HepG2 (cell line): ENCODE data around the gene COL27A1.

Source experiments
- FOXA3 ChIP-seq: IDR thresholded peaks from 2 replicates; pipeline ENCODE4 v1.6.1; 2016; ENCODE audit warnings: missing genetic modification reagents, missing compliant biosample characterization
- FOXJ3 ChIP-seq: sonication (generic); formaldehyde crosslinking; IDR thresholded peaks from 2 replicates; pipeline ENCODE4 v1.4.0; 2020; ENCODE audit warnings: missing genetic modification reagents, mild to moderate bottlenecking, borderline replicate concordance
- GATAD1 ChIP-seq: IDR thresholded peaks from 2 replicates; pipeline ENCODE4 v1.6.1; 2016; ENCODE audit warnings: missing genetic modification reagents, missing compliant biosample characterization
- KLF6 ChIP-seq: IDR thresholded peaks from 2 replicates; pipeline ENCODE4 v1.8.0; 2016; ENCODE audit warnings: missing biosample characterization, missing genetic modification reagents
- NFYB ChIP-seq: sonication (generic); formaldehyde crosslinking; IDR thresholded peaks from 2 replicates; pipeline ENCODE4 v1.4.0; 2020; ENCODE audit warnings: missing genetic modification reagents
- POLR2A ChIP-seq, 2 experiments: IDR thresholded peaks; 2 replicates each; pipeline ENCODE4 v1.6.1; 2011; ENCODE audit warnings: low read depth in 2 of 2, low read length in 2 of 2, mild to moderate bottlenecking in 1 of 2, moderate library complexity in 1 of 2; ENCODE audit not compliant: insufficient read depth in 1 of 2
- STAT5B ChIP-seq: sonication (generic); formaldehyde crosslinking; IDR thresholded peaks from 2 replicates; pipeline ENCODE4 v1.4.0; 2020; ENCODE audit warnings: missing genetic modification reagents
- TARDBP ChIP-seq: sonication (generic); formaldehyde crosslinking; IDR thresholded peaks from 2 replicates; pipeline ENCODE4 v1.8.0; 2022; ENCODE audit warnings: mild to moderate bottlenecking, missing genetic modification reagents
- TEAD2 ChIP-seq: sonication (generic); formaldehyde crosslinking; IDR thresholded peaks from 2 replicates; pipeline ENCODE4 v1.9.0; 2021; ENCODE audit warnings: missing genetic modification reagents
- ZBTB8A ChIP-seq: sonication (generic); formaldehyde crosslinking; IDR thresholded peaks from 2 replicates; pipeline ENCODE4 v1.4.0; 2020; ENCODE audit warnings: mild to moderate bottlenecking, low read depth, missing genetic modification reagents, borderline replicate concordance
- ZFP36 ChIP-seq: fragments of 150-350 bp; IDR thresholded peaks from 2 replicates; pipeline ENCODE4 v1.6.1; 2018; ENCODE audit warnings: borderline replicate concordance, low read length, low read depth; ENCODE audit not compliant: partially characterized antibody
- ZNF737 ChIP-seq: sonication (generic); formaldehyde crosslinking; IDR thresholded peaks from 2 replicates; pipeline ENCODE4 v1.5.0; 2020; ENCODE audit warnings: missing genetic modification reagents, mild to moderate bottlenecking, borderline replicate concordance
- ZNF75D ChIP-seq: sonication (generic); formaldehyde crosslinking; IDR thresholded peaks from 2 replicates; pipeline ENCODE4 v1.8.1; 2023; ENCODE audit warnings: missing genetic modification reagents, mild to moderate bottlenecking, borderline replicate concordance
- TF ChIP-seq, protein P1 (sequence below): sonication (generic); formaldehyde crosslinking; IDR thresholded peaks from 2 replicates; pipeline ENCODE4 v1.5.0; 2020; ENCODE audit warnings: mild to moderate bottlenecking, missing genetic modification reagents, moderate library complexity

DNA sequence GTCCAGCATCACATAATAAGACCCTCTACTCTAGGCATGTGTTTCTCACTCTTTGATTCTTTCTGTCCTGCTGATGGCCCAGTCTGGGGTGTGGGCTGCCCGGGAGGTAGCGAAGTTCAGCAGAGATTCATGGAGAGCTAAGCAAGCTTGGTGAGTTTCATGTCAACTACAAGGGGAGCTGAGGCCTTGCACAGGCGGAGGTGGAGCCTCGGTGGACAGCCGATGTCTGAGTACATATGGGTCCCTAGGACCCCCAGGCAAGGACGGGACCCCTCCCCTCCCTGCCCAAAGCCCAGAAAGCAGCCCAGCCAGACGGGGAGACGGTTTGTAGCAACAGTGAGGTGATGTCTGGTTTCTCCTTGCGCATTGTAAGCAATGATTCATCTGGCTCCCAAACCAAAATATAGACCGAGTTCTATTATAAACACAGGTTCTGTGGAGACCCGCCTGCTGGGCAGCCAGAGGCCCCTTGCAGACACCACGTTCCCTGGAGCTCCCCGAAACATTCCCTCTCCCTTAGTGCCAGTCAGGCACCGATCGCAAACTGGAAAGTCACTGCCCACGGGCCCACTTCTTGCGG is 45.5 kb downstream of the COL27A1 start:
- TF ChIP-seq STAT5B = no peak
- TF ChIP-seq ZNF737 (CRISPR knock-in tag) = no peak
- TF ChIP-seq POLR2A (IDR thresholded peaks at IDR 0.05; ENCODE audit: insufficient read depth in 1 of 2, low read depth in 2 of 2, low read length in 2 of 2) = no peak
- TF ChIP-seq ZFP36 = no peak
- TF ChIP-seq ZNF75D (CRISPR knock-in tag) = no peak
- TF ChIP-seq GATAD1 (CRISPR knock-in tag) = no peak
- TF ChIP-seq FOXA3 (CRISPR knock-in tag) = no peak
- no peak for TF ChIP-seq TARDBP (CRISPR knock-in tag)
- TF ChIP-seq ZBTB8A (CRISPR knock-in tag) = no peak
- TF ChIP-seq, protein P1, sequence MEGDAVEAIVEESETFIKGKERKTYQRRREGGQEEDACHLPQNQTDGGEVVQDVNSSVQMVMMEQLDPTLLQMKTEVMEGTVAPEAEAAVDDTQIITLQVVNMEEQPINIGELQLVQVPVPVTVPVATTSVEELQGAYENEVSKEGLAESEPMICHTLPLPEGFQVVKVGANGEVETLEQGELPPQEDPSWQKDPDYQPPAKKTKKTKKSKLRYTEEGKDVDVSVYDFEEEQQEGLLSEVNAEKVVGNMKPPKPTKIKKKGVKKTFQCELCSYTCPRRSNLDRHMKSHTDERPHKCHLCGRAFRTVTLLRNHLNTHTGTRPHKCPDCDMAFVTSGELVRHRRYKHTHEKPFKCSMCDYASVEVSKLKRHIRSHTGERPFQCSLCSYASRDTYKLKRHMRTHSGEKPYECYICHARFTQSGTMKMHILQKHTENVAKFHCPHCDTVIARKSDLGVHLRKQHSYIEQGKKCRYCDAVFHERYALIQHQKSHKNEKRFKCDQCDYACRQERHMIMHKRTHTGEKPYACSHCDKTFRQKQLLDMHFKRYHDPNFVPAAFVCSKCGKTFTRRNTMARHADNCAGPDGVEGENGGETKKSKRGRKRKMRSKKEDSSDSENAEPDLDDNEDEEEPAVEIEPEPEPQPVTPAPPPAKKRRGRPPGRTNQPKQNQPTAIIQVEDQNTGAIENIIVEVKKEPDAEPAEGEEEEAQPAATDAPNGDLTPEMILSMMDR (CRISPR knock-in tag) = no peak
- TF ChIP-seq NFYB (CRISPR knock-in tag) = no peak
- no peak for TF ChIP-seq TEAD2 (CRISPR knock-in tag)
- TF ChIP-seq FOXJ3 (CRISPR knock-in tag) = no peak
- no peak for TF ChIP-seq KLF6 (CRISPR knock-in tag)
